Midbrain (tissue), 1 donor: ENCODE results near the gene OR13H1.
"Not testable (repeated sequence)": the region's sequence is repeated elsewhere in the genome, so short reads cannot be mapped to it uniquely, and the experiment has no call there.

ENCODE experiments used
- DNase-seq: peaks from one replicate; lab custom pipeline; 2025; lab: John Stamatoyannopoulos, UW

OR13H1 gene, protein sequence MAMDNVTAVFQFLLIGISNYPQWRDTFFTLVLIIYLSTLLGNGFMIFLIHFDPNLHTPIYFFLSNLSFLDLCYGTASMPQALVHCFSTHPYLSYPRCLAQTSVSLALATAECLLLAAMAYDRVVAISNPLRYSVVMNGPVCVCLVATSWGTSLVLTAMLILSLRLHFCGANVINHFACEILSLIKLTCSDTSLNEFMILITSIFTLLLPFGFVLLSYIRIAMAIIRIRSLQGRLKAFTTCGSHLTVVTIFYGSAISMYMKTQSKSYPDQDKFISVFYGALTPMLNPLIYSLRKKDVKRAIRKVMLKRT

GRCh38 chrX:131543774-131544173, at the start of gene OR13H1:
OR13H1 (plus strand) TSS chrX:131544074; CDS start chrX:131544074, 0 bp downstream.
- DNase-seq, result no peak

- not testable (repeated sequence) for DNase-seq
Measured at GRCh38 chrX:131501556-131501955, 42.3 kb upstream of the OR13H1 start.

DNA sequence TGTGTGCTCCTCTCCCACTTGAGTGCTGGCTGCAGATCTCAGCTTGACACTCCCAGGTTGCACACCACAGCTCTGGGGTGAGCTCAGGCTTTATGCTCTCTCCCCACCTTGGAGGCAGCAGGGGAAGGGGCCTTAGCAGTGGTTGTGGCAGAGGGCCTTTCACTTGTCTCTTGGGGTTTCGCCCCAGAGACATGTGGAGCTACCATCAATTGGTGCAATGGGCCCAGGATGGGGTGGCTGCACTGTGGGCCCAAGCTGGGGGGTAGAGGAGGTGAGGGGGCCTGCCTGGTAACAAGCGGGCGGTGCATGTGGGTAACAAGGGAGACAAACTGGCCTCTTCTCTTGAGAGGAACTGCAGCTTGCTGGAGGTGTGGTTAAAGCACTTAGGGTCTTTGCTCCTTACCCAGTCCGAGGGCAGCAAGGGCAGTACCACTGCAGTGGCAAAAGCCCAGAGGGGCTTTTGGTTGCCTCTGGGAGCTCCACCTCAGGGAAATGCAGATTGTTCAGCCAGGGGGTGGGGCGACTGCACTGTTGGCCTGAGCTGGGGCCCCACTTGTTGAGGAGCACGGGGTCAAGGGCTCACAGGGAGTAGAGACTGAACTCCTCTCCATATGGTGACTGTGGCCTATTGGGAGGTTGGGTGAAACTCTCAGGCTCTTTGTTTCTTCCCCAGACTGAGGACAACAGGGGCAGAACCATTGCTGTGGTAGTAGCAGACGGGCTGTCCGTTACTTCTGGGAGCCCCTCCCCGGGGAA, 30.5 kb upstream of the OR13H1 start:
- DNase-seq, result no peak

GRCh38 chrX:131521824-131522223, 22.1 kb upstream of the OR13H1 start:
- no peak for DNase-seq

- DNase-seq, result no peak
Measured at GRCh38 chrX:131544218-131544617, 344 bp downstream of the OR13H1 start.

- no peak for DNase-seq
Measured at GRCh38 chrX:131549011-131549410, 5.1 kb downstream of the OR13H1 start.

DNA sequence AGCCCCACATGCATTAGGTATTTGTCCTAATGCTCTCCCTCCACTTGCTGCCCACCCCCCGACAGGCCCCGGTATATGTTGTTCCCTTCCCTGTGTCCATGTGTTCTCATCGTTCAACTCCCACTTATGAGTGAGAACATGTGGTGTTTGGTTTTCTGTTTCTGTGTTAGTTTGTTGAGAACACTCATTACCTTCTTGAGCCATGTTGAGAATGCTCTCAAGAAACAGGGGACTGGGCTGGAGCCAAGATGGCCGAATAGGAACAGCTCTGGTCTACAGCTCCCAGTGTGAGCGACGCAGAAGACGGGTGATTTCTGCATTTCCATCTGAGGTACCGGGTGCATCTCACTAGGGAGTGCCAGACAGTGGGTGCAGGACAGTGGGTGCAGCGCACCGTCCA, 8.6 kb downstream of the OR13H1 start:
- not testable (repeated sequence) for DNase-seq

- DNase-seq, result no peak
Measured at GRCh38 chrX:131558562-131558961, 14.7 kb downstream of the OR13H1 start.

DNA sequence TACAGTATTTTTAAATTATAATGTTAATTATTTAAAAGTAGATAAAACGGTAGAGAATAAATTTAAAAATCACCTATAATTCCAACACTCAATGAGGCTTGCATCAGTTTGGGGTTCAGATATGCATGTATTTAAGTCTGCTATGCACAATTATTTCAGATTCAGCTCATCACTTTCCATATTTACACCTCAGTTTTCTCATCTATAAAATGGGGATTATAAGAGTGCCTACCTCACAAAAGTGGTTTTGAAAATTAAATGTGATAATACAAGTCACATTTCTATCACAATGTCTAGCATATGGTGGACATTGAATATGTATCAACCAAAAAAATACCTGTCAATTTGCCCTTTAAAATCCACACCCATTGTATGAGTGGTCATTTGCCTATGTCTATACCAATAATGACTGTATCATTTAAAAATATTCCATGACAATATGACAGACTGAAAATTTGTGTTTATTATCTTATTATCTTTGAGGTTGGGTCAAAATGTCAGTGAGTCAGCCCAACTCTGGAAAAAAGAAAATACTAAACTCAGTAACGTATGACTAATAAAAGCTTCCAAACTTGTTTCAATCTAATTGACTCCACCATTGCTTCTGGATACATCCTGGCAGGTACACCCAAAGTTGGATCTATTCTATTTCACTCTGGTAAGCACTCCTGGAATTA, 20.8 kb downstream of the OR13H1 start:
- DNase-seq, result no peak

- DNase-seq, result no peak
Measured at GRCh38 chrX:131565909-131566308, 22.0 kb downstream of the OR13H1 start.

DNA sequence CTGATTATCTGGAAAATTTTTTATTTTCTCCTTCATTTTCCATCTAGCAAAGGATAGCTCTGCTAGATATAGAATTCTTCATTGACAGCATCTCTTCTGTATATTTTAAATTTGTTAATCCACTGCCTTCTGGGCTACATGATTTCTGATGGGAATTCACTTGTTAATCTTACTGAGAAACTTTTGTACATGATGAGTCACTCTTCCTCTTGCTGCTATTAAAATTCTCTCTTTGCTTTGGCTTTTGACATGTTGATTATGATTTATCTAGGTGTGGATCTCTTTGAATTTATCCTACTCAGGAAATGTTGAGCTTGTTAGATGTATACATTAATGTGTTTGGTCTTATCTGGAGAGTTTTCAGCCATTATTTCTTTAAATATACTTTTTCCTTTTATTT, 27.5 kb downstream of the OR13H1 start:
- DNase-seq, result no peak

DNA sequence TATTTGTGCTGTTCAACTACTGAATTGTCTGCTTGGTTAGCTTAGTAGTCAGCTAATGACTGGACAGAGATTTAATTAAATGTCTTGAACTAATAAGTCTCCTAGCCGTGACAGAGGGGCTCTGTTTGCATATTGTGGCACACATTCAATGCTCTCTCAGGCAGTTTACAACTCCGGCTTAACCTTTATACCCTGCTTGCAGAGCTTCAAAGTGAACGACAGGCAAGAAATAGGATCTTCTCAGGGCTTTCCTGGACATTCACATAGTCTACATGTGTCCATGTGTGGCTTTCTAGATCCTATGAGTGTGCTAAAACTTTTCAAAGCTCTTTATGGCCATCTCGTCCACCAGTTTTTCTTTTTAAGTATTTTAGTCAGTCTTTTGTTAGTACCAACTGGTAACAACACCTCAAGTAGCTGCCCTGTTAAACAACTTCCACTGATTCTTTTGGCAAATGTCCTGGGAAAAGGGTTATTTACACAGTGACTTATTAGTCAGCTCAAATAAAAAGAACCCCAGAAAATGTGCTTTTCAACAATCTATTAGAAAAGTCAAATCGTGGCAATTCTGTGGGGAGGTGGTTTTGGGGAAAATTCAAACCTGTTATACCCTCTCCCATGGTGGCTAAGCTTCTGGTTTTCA, 28.6 kb downstream of the OR13H1 start:
- no peak for DNase-seq

- no peak for DNase-seq
Measured at GRCh38 chrX:131577413-131577812, 33.5 kb downstream of the OR13H1 start.

- DNase-seq, result no peak
Measured at GRCh38 chrX:131577999-131578734, 34.3 kb downstream of the OR13H1 start.

GRCh38 chrX:131578735-131579367, 35.0 kb downstream of the OR13H1 start:
- not testable (repeated sequence) for DNase-seq

GRCh38 chrX:131588995-131589394, 45.1 kb downstream of the OR13H1 start:
- DNase-seq, result no peak
